Naive B cell (primary cell): Measurements from ENCODE around the gene CPSF7. TPM values are rescaled to one million over a fixed set of nuclear protein-coding genes. Genes with fewer than 3 reads are reported as not detected.
A peak's percentile ranks its signal among the peaks of the same experiment; 100 is the strongest.

ENCODE experiments used
- ATAC-seq, 2 donors: fragments of 150-1000 bp; cut with Tn5 transposase; 2 replicates each; pipeline ENCODE4 v1.10.0; 2021; ENCODE audit warnings: low read depth in 2 of 2, mild to moderate bottlenecking in 2 of 2, moderate library complexity in 2 of 2
- DNase-seq: peaks from one replicate; pipeline ENCODE4 v3.0.0; 2022
- H3K27ac Mint-ChIP-seq, 6 donors: one replicate each; pipeline ENCODE4 v1.8.0; 2020 to 2022; ENCODE audit warnings: mild to moderate bottlenecking in 6 of 6, mixed read lengths in 6 of 6, moderate library complexity in 5 of 6, inconsistent platforms in 2 of 6
- H3K27me3 Mint-ChIP-seq, 3 donors: one replicate each; pipeline ENCODE4 v1.8.0; 2021 to 2022; ENCODE audit warnings: mixed read lengths in 3 of 3, mild to moderate bottlenecking in 1 of 3
- H3K36me3 Mint-ChIP-seq, 2 donors: one replicate each; pipeline ENCODE4 v1.8.0; 2020 to 2022; ENCODE audit warnings: mixed read lengths in 2 of 2, inconsistent platforms in 1 of 2, mild to moderate bottlenecking in 1 of 2
- H3K4me1 Mint-ChIP-seq, 3 donors: one replicate each; pipeline ENCODE4 v1.8.0; 2020 to 2022; ENCODE audit warnings: mixed read lengths in 3 of 3, inconsistent platforms in 1 of 3, mild to moderate bottlenecking in 1 of 3, moderate library complexity in 1 of 3
- H3K4me3 Mint-ChIP-seq, 8 donors: one replicate each; pipeline ENCODE4 v1.8.0; 2020 to 2022; ENCODE audit warnings: mild to moderate bottlenecking in 8 of 8, mixed read lengths in 8 of 8, moderate library complexity in 8 of 8, inconsistent platforms in 2 of 8
- H3K9me3 Mint-ChIP-seq, 7 donors: one replicate each; pipeline ENCODE4 v1.8.0; 2020 to 2022; ENCODE audit warnings: mixed read lengths in 7 of 7, mild to moderate bottlenecking in 5 of 7, inconsistent platforms in 2 of 7, moderate library complexity in 1 of 7
- polyA plus RNA-seq, 6 donors: library from polyadenylated mRNA; unstranded; fragments of 300-500 nt; fragmentation: Illumina TruSeq; gene quantifications; one replicate each; pipeline ENCODE4 v1.2.3, GENCODE V29; 2021; ENCODE audit warnings: low read depth in 6 of 6

Gene CPSF7
- polyA plus RNA-seq, 6 donors from 2014 or later: 26.3 to 43.8 (median 36.6) TPM

GRCh38 chr11:61422226-61422625 is 7.5 kb downstream of the CPSF7 start:
- DNase-seq: no peak
- H3K27ac Mint-ChIP-seq: peak overlapping the region in 1 of 6 donors; percentile 80
- no peak for ATAC-seq
- H3K4me1 Mint-ChIP-seq: peaks cover 26 to 40% (median 26%) of the 10 kb centered on the region in 3 donors
- H3K9me3 Mint-ChIP-seq: no peaks in the 10 kb centered on the region
- H3K27me3 Mint-ChIP-seq: no peaks in the 10 kb centered on the region
- peaks cover 10 to 17% of the 10 kb centered on the region in 2 donors for H3K36me3 Mint-ChIP-seq
- no peak overlapping the region for H3K4me3 Mint-ChIP-seq

DNA sequence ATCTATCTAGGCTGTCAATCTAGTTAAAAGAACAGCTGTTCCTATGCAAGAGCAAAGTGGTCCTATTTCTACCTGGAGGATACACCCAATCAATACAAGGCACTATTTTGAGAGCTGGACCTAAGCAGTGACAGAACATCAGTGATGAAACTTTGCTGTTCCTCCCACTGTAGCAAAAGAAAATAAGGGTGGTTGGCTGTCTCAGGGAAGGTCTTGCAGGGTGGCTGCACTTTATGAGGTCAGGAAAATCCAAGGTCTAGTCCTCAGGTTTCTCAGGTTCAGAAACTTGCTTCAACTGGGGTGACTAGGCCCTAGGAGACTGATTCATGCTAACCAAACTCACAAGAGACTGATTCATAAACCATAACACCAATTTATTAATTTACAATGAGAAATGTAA is 11.6 kb downstream of the CPSF7 start:
- Mint-ChIP-seq H3K27ac (peak overlapping the region in 1 of 6 donors; percentile 28), H3K27me3 (no peaks in the 10 kb centered on the region), H3K4me1 (peaks cover 14 to 19% (median 19%) of the 10 kb centered on the region in 3 donors), H3K36me3 (peaks cover 10 to 25% of the 10 kb centered on the region in 2 donors), H3K9me3 (no peaks in the 10 kb centered on the region), H3K4me3 (no peak overlapping the region)
- DNase-seq (no peak), ATAC-seq (no peak)

DNA sequence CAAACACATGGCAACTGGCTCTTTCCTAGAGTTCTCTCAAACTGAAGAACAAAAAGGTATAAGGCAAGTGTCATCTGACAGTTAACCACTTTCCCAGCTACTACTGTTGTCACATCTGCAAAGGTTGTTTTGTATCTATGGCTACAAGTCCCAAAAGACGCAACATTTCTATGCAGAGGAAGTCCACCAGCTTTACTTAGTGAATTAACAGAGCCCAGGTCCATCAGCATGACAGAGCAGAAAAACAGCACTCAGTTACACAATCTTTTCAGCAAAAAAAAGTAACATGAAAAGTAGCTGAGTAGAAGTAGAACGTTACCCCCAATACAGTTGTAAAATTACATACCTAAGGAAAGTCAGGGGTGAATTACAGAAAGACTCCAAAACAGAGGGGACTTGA is 12.1 kb downstream of the CPSF7 start:
- Mint-ChIP-seq H3K36me3 (peaks cover 10 to 25% of the 10 kb centered on the region in 2 donors), H3K4me3 (no peak overlapping the region), H3K9me3 (no peaks in the 10 kb centered on the region), H3K4me1 (peaks cover 11 to 19% (median 19%) of the 10 kb centered on the region in 3 donors), H3K27me3 (no peaks in the 10 kb centered on the region), H3K27ac (peak overlapping the region in 1 of 6 donors; percentile 28)
- ATAC-seq: no peak
- DNase-seq: no peak

DNA sequence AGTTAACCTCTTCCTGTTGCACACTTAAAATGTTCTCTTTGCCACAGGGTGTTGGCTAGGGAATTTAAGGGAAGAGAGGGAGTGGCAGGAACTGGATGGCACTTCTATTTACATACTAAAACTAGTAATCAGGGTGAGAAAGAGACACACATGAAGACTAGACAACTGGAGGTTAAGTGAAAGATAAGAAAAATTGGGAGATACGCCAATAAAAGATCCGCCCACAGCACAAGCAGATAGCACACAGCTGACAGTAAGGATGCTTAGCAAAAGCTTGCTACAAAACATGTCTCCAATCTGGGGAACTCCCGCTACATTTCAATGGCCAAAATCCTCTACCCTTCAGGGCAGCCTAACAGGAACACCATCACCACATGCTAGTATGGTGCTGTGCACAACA is 12.8 kb downstream of the CPSF7 start:
- no peak for DNase-seq
- no peak for ATAC-seq
- Mint-ChIP-seq H3K27me3 (no peaks in the 10 kb centered on the region), H3K4me3 (no peak overlapping the region), H3K9me3 (no peaks in the 10 kb centered on the region), H3K4me1 (peaks cover 5 to 19% (median 19%) of the 10 kb centered on the region in 3 donors), H3K36me3 (peaks cover 10 to 26% of the 10 kb centered on the region in 2 donors), H3K27ac (no peak overlapping the region)

- ATAC-seq: no peak
Measured at GRCh38 chr11:61415381-61415780, 14.4 kb downstream of the CPSF7 start.

DNA sequence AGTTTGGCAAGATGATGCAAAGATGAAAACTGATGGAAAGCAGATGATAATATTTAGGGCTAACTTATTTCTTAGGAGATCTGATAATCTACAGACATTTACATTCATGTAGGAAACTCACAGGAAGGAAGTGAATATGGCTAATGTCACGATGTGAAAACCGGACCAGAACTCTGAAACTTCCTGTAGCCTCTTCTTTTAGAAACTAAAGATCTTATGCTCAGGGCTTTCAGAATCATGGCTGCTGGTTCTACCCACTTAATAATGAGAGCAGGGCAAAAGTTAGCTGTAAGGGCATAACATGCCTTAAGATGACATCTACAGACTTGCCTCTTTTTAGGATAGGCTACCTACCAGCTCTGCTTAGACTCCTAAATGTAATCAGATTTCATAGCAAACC is 15.2 kb downstream of the CPSF7 start:
- Mint-ChIP-seq H3K4me1 (peaks cover 0 to 12% (median 8%) of the 10 kb centered on the region in 3 donors), H3K36me3 (peaks cover 21 to 34% of the 10 kb centered on the region in 2 donors), H3K27me3 (no peaks in the 10 kb centered on the region), H3K9me3 (no peaks in the 10 kb centered on the region), H3K27ac (peak overlapping the region in 1 of 6 donors; percentile 23), H3K4me3 (no peak overlapping the region)
- no peak for ATAC-seq
- DNase-seq: no peak

More at GRCh38 chr11:61415381-61415780, 14.4 kb downstream of the CPSF7 start:
- DNase-seq: no peak
- Mint-ChIP-seq H3K4me1 (peaks cover 2 to 15% (median 11%) of the 10 kb centered on the region in 3 donors), H3K27me3 (no peaks in the 10 kb centered on the region), H3K27ac (peak overlapping the region in 1 of 6 donors; percentile 65), H3K9me3 (no peaks in the 10 kb centered on the region), H3K4me3 (no peak overlapping the region), H3K36me3 (peaks cover 21 to 40% of the 10 kb centered on the region in 2 donors)

DNA sequence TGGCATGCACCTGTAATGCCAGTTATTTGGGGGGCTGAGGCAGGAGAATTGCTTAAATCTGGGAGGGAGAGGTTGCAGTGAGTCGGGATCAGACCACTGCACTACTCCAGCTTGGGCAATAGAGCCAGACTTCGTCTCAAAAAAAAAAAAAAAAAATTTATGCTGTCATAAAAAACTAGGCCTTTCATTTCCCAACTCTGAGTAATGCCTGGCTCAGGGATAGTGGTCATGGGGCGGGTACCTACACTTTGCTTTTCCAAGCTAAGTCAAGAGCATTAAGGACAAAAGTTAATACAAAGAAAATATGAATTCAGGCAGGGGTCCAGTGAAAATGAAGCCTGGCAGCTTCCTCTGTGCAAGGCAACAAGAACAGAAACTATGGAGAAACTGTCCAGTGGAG is 16.3 kb downstream of the CPSF7 start:
- no peak for ATAC-seq
- no peak overlapping the region for H3K4me3 Mint-ChIP-seq
- no peaks in the 10 kb centered on the region for H3K27me3 Mint-ChIP-seq
- H3K36me3 Mint-ChIP-seq: peaks cover 21 to 31% of the 10 kb centered on the region in 2 donors
- DNase-seq: no peak
- H3K9me3 Mint-ChIP-seq: no peaks in the 10 kb centered on the region
- peaks cover 0 to 11% (median 8%) of the 10 kb centered on the region in 3 donors for H3K4me1 Mint-ChIP-seq
- peak overlapping the region in 3 of 6 donors; percentile 30 to 53 (median 49) for H3K27ac Mint-ChIP-seq

DNA sequence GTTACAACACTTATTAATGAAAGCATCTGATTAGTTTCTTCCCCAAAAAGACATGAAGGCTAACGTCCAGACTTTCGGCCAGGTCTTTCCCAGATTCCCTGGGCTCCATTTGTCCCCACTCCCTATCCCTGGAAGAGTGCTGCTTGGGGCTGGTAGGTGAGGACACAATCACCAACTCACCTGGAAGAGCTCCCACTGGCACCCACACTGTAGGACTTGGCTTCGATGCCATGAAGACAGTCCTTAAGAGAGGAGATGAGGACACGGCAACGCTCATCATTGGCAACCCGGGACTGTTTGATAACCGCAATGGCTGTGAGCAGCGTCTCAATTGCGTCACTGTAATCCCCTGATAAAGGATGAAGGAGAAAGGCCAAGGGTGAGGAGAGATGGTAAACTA is 18.2 kb downstream of the CPSF7 start:
- Mint-ChIP-seq H3K36me3 (peaks cover 23 to 27% of the 10 kb centered on the region in 2 donors), H3K4me1 (peaks cover 0 to 4% (median 2%) of the 10 kb centered on the region in 3 donors), H3K9me3 (no peaks in the 10 kb centered on the region), H3K4me3 (no peak overlapping the region), H3K27me3 (no peaks in the 10 kb centered on the region), H3K27ac (peak overlapping the region in 2 of 6 donors; percentile 31 to 32)
- no peak for DNase-seq
- ATAC-seq: no peak

- peaks cover 15 to 22% of the 10 kb centered on the region in 2 donors for H3K36me3 Mint-ChIP-seq
- H3K27me3 Mint-ChIP-seq: no peaks in the 10 kb centered on the region
- DNase-seq (no peak), ATAC-seq (no peak)
- no peaks in the 10 kb centered on the region for H3K9me3 Mint-ChIP-seq
- H3K27ac Mint-ChIP-seq: peak overlapping the region in 2 of 6 donors; percentile 11 to 26
- peaks cover 0 to 3% (median 2%) of the 10 kb centered on the region in 3 donors for H3K4me1 Mint-ChIP-seq
- peak overlapping the region in 1 of 8 donors; percentile 35 for H3K4me3 Mint-ChIP-seq
Measured at GRCh38 chr11:61406991-61407728, 22.6 kb downstream of the CPSF7 start.

- Mint-ChIP-seq H3K4me3 (no peak overlapping the region), H3K27me3 (no peaks in the 10 kb centered on the region), H3K4me1 (peaks cover 0 to 3% (median 2%) of the 10 kb centered on the region in 3 donors), H3K36me3 (peaks cover 5 to 14% of the 10 kb centered on the region in 2 donors), H3K9me3 (no peaks in the 10 kb centered on the region), H3K27ac (peak overlapping the region in 1 of 6 donors; percentile 69)
- no peak for DNase-seq
- no peak for ATAC-seq
Measured at GRCh38 chr11:61406067-61406466, 23.7 kb downstream of the CPSF7 start.

DNA sequence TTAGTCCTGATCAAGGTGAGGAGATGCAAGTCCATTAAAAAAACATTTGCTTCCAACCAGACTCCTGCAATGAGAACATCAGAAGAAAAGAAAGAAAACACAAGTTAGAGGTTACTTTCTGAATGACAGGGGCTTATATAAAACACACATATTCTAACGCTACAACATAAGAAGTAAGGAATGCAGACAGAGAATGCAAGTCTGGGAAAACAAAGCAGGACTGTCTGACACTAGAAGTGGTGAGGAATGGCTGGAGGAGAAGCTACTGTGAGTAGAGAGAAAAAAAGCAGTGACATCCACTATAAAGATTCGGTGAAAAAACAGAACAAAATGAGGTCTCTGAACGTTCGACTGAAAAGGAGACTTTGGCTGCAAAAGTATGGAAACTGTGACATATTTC is 25.1 kb downstream of the CPSF7 start:
- ATAC-seq: no peak
- Mint-ChIP-seq H3K27ac (peak overlapping the region in 4 of 6 donors; percentile 22 to 85 (median 74)), H3K27me3 (no peaks in the 10 kb centered on the region), H3K4me1 (peaks cover 0 to 3% (median 2%) of the 10 kb centered on the region in 3 donors), H3K9me3 (no peaks in the 10 kb centered on the region), H3K36me3 (peaks cover 0 to 11% of the 10 kb centered on the region in 2 donors), H3K4me3 (peak overlapping the region in 1 of 8 donors; percentile 0)
- DNase-seq: no peak

DNA sequence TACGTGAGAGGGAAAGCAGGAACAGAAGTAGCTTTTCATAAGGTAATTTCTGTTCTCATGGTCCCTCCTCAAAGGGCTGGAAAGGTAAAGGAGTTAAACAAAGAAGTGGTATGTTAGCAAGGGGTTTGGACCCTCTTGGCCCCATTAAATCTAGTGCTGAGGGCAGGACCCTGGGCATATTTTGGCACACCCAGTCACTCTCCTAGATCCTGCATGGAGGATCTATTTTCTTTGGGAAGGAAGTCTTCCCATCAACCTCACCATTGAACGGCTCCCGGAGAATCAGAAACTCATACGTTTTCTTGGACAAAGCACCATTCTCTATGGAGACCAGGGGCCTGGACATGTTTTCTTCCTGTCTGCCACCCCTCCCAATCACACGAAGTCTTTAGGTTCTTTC is 25.7 kb downstream of the CPSF7 start:
- Mint-ChIP-seq H3K9me3 (no peaks in the 10 kb centered on the region), H3K27ac (peak overlapping the region in 3 of 6 donors; percentile 44 to 80 (median 58)), H3K36me3 (peaks cover 0 to 11% of the 10 kb centered on the region in 2 donors), H3K4me1 (peaks cover 0 to 3% (median 2%) of the 10 kb centered on the region in 3 donors), H3K4me3 (no peak overlapping the region), H3K27me3 (no peaks in the 10 kb centered on the region)
- no peak for DNase-seq
- ATAC-seq: no peak

DNA sequence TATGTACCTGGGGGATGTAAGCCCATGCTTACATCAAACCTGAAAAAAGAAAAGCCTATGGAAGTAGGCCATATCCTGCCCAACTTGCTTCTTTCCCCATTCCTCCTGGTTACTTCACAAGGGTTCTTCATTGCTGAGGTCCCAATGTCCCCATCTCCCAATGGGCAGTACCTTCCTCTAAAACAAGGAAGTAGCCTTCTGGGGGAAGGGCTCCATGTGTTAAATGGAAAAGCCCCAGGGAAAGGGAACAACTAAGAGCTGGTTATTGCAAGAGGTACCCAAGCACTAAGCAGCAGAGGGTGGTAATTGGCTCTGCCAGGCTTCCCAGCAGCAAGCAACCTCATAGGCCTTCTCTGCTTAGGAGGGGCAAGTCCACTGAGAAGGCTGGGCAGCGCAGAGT is 26.1 kb downstream of the CPSF7 start:
- Mint-ChIP-seq H3K27me3 (no peaks in the 10 kb centered on the region), H3K4me1 (peaks cover 0 to 3% (median 2%) of the 10 kb centered on the region in 3 donors), H3K9me3 (no peaks in the 10 kb centered on the region), H3K36me3 (peaks cover 0 to 15% of the 10 kb centered on the region in 2 donors), H3K27ac (peak overlapping the region in 1 of 6 donors; percentile 80), H3K4me3 (no peak overlapping the region)
- ATAC-seq (no peak), DNase-seq (no peak)

- Mint-ChIP-seq H3K36me3 (peaks cover 0 to 20% of the 10 kb centered on the region in 2 donors), H3K27me3 (no peaks in the 10 kb centered on the region), H3K9me3 (no peaks in the 10 kb centered on the region), H3K4me3 (no peak overlapping the region), H3K27ac (peak overlapping the region in 3 of 6 donors; percentile 29 to 92 (median 64)), H3K4me1 (peaks cover 0 to 3% (median 0%) of the 10 kb centered on the region in 3 donors)
- ATAC-seq (no peak), DNase-seq (no peak)
Measured at GRCh38 chr11:61401573-61401972, 28.2 kb downstream of the CPSF7 start.
